ENCODE measurements around the gene ACAP2.
A peak's percentile ranks its signal among the peaks of the same experiment; 100 is the strongest.
"Not testable (repeated sequence)": the region's sequence is repeated elsewhere in the genome, so short reads cannot be mapped to it uniquely, and the experiment has no call there.

Gene ACAP2

GRCh38 chr3:195290643-195291042 is 152.2 kb downstream of the ACAP2 start:
- not testable (repeated sequence) for DNase-seq (ENCODE audit: low read depth, low spot score)

DNA sequence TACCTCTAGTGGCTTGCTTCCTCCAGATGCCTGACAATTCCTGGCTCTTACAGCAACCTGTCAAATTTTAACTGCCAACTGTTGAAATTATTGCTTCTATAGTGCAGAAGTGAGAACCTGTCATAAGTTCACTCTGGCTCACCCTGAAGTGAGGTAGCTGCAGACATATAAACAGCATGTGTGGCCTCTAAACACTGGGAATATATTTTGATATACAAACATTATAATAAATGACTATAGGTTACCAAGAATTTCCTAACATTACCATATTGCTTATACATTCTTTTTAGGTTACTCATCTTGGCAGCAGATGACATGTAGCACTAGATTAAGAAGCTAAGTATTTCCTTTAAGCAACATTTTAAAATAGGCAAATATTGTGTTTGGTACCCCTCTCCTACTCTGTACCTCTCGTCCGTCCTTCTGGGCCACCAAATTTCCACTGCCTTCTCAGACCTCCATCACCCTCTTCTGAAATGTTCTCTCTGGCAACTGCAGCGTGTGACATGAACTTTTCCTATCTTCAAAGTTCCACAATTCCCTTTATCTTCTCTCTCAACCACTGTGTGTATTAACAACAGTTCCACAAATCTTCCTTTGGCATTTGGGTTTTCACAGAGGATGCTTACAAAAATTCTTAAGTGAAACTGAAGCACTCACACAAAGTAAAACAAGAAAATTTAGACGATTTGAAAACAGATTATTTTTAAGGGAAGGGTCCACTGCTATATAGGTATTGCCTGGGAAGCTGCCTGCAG is 156.5 kb downstream of the ACAP2 start:
- DNase-seq (ENCODE audit: low read depth, low spot score): no peak

- DNase-seq (ENCODE audit: low read depth, low spot score): no peak
These were observed 157.4 kb downstream of the ACAP2 start for GRCh38 chr3:195285372-195285771.

GRCh38 chr3:195284842-195285241 is 158.0 kb downstream of the ACAP2 start:
- DNase-seq (ENCODE audit: low read depth, low spot score): no peak

DNA sequence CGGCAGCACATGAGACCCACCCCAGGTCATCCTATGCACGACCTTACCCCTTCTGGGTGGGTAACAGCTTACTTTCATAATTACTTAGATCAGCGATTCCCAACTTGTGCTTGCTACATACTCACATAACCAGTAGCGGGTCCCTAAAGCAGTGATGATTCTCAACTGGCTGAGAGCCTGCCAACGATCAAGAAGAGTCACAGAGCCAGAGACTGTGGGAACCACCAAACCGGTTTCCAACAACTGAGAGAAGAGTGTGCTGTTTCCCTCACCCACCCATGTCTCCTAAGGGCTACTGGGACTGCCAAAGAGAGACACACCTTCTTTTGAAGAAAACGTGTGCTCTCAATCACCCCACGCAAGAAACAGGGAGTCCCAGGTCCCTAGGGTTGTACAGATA is 159.9 kb downstream of the ACAP2 start:
- DNase-seq (ENCODE audit: low read depth, low spot score): no peak

DNA sequence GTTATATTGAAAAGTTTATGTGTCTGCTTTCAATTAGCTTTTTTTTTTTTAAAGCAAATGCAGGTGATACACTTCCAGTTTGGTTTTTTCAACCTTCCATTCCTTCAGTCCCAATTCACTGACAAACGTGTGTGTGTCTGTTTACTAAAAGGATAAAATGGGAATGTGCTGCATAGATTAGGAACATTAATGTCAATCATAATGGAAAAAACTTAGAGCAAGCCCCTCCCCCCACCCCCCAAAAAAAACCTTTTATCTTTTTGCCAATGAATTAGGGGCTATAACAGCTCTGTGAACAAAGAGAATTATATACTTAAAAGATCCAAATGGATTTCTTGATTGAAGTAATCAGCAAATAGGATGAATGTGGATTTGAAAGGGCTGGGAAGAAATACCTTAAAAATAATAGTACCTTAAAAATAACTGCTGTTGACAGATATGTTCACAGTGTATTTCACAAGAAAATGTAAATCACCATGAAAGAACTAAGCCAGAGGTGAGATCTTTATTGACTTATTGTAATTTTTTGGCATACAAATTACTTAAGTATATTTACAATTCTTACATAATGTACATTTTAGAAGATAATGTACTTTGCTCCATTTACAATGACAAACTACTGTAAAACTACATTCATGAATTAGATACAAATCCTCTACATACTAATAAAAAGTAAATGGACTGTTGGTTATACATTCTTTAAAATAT is 168.4 kb downstream of the ACAP2 start:
- no peak for DNase-seq (ENCODE audit: low read depth, low spot score)

DNA sequence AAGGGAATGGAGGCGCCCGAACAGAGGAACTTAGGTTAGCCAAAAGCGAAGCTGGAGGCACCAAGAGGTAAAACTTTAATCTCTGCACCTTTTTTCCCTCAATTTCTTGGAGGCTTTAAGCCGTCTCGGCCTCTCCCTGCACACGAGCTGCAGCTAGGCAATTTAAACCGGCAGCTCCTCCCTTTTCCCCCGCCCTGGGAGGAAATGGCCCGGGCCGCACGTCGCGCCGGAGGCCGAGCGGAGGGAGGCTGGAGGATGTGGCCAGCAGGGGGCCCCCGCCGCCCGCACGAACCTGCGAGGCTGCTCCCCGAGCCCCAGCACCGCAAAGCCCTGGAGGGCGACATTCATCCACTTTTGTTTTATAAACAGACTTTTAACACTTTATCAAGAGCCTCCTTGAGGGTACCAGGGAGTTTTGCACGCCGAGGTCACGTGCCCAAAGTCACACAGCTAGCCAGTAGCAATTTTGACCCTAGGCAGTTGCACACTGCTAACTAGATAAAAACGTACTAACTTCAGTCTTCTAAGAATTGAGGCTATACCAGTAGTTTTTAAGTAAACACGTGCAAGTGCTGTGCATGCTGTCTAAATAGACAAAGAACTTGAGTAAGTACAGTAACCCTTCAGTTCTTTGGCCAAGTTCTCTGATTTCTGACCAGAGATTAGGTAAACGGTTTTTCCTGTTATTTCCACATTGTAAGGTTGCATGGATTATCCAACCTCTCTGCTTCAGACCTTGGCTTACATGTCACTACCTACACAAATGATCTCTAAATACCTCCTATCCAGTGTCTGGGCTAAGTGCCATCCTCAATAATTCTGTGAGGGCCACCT is 171.2 kb downstream of the ACAP2 start:
- DNase-seq (ENCODE audit: low read depth, low spot score): peak; percentile 96

DNA sequence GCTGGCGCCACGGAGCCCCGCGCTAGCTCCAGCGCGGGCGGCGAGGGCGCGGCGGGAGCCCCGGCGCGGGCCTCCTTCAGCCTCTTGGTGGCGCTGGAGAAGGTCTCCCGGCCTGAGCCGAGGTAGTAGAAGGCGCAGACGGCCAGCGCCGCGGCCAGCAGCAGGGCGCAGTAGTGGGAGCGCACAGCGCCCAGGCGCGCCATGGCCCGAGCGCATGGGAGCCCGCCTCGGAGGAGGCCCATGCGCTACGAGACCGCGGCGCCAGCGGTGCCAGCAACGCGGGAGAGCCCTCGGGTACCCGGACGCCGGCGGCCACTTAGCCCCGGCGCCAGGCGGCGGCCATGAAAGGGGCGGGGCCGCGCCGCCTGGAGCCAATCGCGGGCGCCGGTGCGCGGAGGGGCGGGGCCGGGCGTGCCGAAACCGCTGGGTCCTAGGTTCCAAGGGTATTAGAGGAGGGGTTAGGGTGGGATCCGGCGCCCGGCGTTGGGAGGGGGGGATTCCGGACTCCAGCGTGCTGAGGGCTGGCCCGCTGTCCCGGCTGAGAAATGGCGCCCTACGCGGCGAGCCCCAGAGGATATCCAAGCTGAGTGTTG is 171.9 kb downstream of the ACAP2 start, which contains the start of gene XXYLT1:
Gene XXYLT1, minus strand, starts transcription at position 343 of the 593 bp plus-strand sequence. Its CDS starts 101 bp downstream, at position 242.
- DNase-seq (ENCODE audit: low read depth, low spot score): peak; percentile 97

DNA sequence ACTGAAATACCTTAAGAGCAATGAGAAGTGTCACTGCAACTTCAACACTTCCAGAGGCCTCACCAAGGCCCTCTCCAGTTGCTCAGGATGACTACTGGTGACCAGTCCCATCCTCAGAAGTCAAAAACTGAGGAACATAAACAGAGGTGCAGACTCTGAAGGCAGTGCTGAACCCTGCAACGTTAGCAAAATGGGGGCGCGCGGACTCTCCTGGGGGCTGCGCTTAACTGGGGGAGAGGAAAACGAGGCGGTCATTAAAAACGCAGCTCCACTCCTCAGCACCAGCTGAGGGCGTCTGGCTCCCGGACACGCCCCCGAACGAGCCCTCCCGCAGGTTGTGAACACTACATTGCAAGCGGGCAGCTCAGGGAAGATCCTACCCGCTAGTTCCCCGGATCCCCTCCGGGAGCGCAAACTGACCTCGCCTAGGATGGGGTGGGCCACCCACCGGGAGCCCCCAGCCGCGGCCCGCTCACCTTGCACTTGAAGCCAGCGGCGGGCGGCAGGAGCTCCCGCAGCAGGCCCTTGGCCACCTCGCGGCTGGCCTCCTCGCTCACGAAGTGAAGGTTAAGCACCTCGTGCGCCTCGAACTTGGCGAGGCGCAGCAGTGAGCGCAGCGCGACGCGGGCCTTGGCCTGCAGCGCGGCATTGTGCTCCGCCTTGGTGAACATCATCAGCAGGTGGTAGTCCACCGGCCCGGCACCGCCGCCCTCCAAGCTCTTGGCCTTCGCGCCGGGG is 172.6 kb downstream of the ACAP2 start:
- peak; percentile 76 for DNase-seq (ENCODE audit: low read depth, low spot score)

- DNase-seq (ENCODE audit: low read depth, low spot score): no peak
These were observed 173.3 kb downstream of the ACAP2 start for GRCh38 chr3:195269375-195270078.

DNA sequence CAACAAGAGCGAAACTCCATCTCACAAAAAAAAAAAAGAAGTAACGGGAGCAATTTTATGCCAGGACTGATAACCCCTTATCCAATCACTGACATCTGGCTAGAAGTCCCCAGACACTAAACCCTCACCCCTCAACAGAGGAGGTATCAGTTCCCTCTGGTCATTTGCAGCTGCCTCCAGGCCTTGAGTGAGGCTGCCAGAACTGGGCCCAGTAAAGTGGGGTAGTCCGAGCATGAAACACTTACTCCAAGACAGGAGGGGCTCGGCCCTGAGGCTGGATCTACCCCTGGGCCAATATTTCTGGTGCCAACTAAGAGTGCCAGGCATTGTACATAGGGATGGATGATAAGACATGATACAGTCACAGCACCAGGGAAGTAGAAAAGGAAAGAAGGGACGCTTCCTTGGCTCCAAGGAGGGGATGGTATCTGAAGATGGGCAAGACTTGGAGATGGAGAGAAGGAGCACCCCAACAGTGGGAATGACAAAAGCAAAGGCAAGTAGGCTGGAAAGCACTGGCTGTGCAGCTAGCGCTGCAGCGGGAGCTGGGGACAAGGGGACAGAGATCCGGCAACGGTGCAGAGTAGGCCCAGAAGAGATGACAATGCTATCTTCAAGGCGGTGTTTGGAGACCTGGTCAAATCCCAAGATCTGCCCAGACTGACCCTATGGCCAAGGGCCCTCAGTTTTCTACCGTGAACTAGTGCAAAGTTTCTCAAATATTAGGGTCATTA is 174.1 kb downstream of the ACAP2 start:
- DNase-seq (ENCODE audit: low read depth, low spot score): no peak

DNA sequence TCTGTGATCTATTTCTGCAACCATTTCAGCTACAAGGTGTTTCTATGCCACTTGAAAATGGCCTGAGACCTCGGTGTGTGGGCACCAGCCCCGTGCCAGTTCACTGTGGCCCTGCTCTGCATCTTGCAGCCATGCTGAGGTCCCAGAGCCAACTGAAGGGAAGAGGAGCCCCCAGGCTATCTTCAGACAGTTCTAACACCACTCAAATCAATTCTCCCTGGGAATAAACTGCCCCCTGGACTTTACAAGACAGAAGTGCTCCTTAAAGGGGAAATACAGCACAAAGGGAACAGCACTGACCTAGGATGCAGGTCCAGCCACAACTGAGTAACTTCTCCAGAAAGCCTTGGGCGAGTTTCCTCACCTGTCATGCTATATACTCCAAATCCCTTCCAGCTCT is 175.7 kb downstream of the ACAP2 start:
- DNase-seq (ENCODE audit: low read depth, low spot score): no peak

DNA sequence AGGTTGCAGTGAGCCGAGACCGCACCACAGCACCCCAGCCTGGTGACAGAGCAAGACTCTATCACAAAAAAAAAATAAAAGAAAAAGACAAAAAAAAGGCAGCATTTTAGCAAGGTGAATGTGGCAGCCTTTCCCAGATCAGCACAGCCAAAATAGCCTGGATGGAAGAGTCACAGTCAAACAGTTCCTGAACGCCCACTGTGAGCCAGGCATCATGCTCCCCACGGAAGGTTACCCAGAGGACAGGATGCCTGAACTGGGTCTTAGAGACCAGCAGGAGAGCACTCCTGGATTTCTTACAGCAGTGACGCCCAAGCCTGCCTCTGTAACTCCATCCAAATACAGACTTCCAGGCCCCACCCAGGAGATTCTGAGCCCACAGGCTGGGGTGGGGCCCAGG is 176.4 kb downstream of the ACAP2 start:
- no peak for DNase-seq (ENCODE audit: low read depth, low spot score)

DNA sequence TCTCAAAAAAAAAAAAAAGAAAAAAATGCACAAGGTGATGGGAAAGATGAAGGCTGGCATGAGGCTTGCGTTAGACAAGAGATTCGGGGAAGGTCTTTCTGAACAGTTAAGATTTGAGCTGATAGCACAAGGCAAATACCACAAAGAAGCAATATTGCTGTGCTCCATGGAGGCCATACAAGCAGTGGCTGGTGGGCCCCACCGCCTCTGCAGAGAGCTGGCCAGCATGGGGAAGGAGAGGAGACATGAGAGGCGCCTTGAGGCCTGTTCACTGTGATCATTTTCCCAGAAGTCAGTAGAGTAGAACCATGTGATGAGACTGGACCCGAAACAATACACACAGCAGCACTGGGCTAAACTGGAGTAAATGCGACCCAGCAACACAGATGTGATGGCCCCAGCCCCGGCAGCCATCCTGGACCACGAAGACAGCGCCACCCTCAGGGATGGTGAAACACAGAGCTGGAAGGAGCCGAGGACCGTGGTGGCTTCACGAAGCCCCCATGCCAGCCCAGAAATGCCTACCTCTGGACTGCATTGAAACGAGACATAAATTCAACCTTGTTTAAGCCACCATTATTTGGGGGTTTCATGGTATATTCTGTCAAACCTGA is 177.3 kb downstream of the ACAP2 start:
- DNase-seq (ENCODE audit: low read depth, low spot score): no peak

DNA sequence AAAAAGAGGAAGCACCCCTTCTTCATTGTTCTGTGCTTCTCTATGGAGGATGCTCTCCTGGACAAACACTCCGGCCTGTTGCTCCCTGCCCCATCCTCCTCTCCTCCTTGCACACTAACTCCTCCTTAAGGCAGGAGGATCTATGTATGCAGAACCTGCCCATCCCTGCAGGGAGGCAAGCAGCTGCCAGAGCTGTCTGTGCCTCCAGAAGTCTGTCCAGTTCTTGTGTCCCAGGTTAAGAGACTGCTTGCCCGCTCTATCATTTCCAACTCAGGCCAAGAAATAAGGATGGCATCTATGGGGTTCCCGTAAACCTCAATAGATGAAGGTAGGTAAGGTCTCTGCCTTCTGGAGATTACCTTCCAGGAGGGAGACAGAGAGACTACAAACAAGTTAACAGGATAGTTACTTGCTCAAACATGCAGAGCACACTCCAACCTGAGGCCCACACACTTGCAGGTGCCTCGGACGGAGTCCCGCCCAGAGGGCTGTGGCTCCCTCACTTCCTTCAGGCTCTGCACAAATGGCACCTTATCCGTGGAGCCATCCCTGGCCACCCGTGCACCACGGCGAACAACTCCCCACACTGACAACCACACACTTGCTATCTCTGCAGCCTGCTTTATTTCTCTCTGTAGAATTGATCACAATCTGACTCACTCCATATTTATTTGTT is 178.8 kb downstream of the ACAP2 start:
- no peak for DNase-seq (ENCODE audit: low read depth, low spot score)

DNA sequence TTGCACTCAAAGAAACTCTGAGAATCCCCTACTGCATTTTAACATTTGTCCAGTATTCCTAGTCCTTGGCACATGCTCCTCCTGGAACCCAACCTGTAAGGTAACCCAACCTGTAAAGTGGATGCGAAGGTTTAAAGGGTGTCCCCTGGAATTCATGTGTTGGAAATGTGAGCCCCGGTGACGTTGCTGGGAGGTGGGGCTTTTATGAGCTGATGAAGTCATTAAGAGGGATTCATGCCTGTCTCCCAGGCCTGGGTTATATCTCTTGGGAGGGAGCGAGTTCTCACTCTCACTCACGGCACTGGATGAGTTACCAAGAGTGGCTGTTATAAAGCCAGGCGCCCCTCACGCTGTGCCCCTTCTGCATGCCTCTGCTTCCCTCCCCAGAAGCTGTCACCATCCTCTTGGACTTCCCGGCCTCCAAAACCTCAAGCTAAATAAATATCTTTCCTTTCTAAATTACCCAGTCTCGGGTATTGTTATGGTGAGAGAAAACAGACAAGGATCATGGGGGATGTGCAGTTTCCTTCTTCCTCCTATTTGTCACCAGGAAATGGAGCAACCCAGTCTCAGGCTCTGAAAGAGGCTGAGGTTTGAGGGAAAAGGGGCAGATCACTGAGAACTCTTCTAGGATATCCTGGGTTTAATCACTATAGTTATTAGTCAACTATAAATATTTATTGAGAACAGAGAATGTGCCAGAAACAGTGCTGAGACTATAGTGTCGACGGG is 179.5 kb downstream of the ACAP2 start:
- DNase-seq (ENCODE audit: low read depth, low spot score): no peak

DNA sequence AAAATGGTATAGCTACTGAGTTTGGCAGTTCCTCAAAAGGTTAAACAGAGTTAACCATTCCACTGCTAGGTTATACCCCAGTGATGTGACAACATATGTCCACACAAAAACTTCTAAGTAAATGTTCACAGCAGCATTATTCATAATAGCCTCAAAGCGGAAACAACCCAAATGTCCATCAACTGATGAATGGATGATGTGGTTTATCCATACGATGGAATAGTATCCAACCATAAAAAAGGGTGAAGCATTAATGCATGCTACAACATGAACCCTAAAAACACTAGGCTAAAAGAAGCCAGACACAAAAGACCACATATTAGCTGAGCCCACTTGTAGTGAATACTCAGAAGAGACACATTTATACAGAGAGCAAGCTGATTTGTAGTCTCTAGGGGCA is 180.9 kb downstream of the ACAP2 start:
- no peak for DNase-seq (ENCODE audit: low read depth, low spot score)

GRCh38 chr3:195260280-195260905 is 182.4 kb downstream of the ACAP2 start:
- DNase-seq (ENCODE audit: low read depth, low spot score): no peak
